ENCODE data around the gene PVALEF.

DNA sequence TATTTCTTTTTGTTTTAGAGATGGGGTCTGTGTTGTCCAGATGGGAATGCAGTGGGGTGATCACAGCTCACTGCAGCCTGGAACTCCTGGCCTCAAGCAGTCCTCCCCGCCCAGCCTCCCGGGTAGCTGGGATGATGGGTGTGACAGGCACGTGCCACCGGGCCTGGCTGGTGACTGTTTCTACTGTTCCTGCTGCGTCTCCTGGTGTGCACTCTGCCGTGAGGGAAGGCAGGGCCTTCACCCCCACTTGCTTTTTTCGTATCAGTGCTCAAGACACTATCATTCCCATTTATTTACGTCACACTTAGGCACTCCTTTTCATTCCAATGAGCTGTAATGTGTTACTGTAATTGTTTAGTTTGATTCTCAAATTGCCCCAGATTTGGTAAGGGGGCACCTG lies 25.3 kb upstream of the PVALEF start:
- TF ChIP-seq, protein P1, sequence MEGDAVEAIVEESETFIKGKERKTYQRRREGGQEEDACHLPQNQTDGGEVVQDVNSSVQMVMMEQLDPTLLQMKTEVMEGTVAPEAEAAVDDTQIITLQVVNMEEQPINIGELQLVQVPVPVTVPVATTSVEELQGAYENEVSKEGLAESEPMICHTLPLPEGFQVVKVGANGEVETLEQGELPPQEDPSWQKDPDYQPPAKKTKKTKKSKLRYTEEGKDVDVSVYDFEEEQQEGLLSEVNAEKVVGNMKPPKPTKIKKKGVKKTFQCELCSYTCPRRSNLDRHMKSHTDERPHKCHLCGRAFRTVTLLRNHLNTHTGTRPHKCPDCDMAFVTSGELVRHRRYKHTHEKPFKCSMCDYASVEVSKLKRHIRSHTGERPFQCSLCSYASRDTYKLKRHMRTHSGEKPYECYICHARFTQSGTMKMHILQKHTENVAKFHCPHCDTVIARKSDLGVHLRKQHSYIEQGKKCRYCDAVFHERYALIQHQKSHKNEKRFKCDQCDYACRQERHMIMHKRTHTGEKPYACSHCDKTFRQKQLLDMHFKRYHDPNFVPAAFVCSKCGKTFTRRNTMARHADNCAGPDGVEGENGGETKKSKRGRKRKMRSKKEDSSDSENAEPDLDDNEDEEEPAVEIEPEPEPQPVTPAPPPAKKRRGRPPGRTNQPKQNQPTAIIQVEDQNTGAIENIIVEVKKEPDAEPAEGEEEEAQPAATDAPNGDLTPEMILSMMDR (conservative IDR thresholded peaks at IDR 0.05 in 1 of 2, IDR thresholded peaks at IDR 0.05 in 1 of 2; ENCODE audit: low read depth in 1 of 2, low read length in 2 of 2) = no peak
- no peak for TF ChIP-seq EZH2 (IDR thresholded peaks at IDR 0.05; ENCODE audit: low read length, missing control alignments)
